NT2/D1 (cell line): ENCODE data around the gene MASP1.

Experiments
- SUZ12 ChIP-seq: IDR thresholded peaks from 2 replicates; pipeline ENCODE4 v1.6.1; 2011; ENCODE audit not compliant: insufficient read length, insufficient read depth; ENCODE audit errors: extremely low read depth
- YY1 ChIP-seq: IDR thresholded peaks from 2 replicates; pipeline ENCODE4 v1.6.1; 2011; ENCODE audit not compliant: insufficient read length, insufficient read depth

- TF ChIP-seq YY1 (no peak), SUZ12 (no peak)
Observed at GRCh38 chr3:187228740-187229139, 62.8 kb downstream of the MASP1 start.
